OCI-LY1 (cell line): ENCODE data around the gene SPATA20.

Experiments used
- CTCF ChIP-seq: fragments of 200-600 bp; sonication (generic), shearing (Covaris generic); IDR thresholded peaks from 2 replicates; pipeline ENCODE4 v1.5.1; 2017; ENCODE audit warnings: mild to moderate bottlenecking, antibody characterized with exemption, low read length, moderate library complexity, mixed read lengths
- EZH2 ChIP-seq: fragments of 200-600 bp; sonication (generic), shearing (Covaris generic); IDR thresholded peaks from 2 replicates; pipeline ENCODE4 v1.8.0; 2017; ENCODE audit warnings: borderline replicate concordance, mixed run types, mild to moderate bottlenecking, antibody characterized with exemption, low read length, moderate library complexity, mixed read lengths

DNA sequence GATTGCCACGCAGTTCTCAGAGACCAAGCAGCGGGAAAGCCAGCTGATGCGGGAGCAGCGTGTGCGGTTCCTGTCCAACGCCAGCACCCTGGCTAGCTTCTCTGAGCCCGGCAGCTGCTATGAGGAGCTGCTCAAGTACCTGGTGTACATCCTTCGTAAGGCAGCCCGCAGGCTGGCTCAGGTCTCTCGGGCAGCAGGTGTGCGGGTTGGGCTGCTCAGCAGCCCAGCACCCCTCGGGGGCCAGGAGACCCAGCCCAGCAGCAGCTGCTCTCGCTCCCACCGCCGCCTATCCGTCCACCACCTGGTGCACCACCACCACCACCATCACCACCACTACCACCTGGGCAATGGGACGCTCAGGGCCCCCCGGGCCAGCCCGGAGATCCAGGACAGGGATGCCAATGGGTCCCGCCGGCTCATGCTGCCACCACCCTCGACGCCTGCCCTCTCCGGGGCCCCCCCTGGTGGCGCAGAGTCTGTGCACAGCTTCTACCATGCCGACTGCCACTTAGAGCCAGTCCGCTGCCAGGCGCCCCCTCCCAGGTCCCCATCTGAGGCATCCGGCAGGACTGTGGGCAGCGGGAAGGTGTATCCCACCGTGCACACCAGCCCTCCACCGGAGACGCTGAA lies 28.7 kb downstream of the SPATA20 start:
- TF ChIP-seq EZH2 = no peak
- TF ChIP-seq CTCF = peak; percentile 16; the same call in 1 of the 2 replicates
